WTC11 (cell line): ENCODE data around the gene PKMYT1. TPM values are rescaled to one million over a fixed set of nuclear protein-coding genes. Genes with fewer than 3 reads are reported as not detected.
"Not testable (repeated sequence)": the region's sequence is repeated elsewhere in the genome, so short reads cannot be mapped to it uniquely, and the experiment has no call there.

Experiments used
- ATAC-seq: fragments of 200-7000 bp; cut with Tn5 transposase; 2 replicates; pipeline ENCODE4 v1.10.0; 2021; ENCODE audit warnings: mild to moderate bottlenecking, moderate library complexity
- CTCF ChIA-PET: fragments of 300-600 bp; sonication (Branson Sonifier 250); formaldehyde crosslinking; loops from one replicate; lab custom pipeline; 2021; ENCODE audit warnings: antibody characterized with exemption; lab: Charles Lee
- POLR2A ChIA-PET: fragments of 350-600 bp; sonication (Branson Sonifier 250); formaldehyde crosslinking; loops from one replicate; lab custom pipeline; 2021; ENCODE audit warnings: antibody characterized with exemption; lab: Charles Lee
- DNase-seq: peaks from one replicate; pipeline ENCODE4 v3.0.0; 2021; ENCODE audit warnings: low spot score
- H3K27ac Mint-ChIP-seq: 2 replicates; pipeline ENCODE4 v1.8.0; 2021; ENCODE audit warnings: mixed read lengths
- H3K27me3 Mint-ChIP-seq: 2 replicates; pipeline ENCODE4 v1.8.0; 2021; ENCODE audit warnings: low read depth, mild to moderate bottlenecking, moderate library complexity, mixed read lengths
- H3K36me3 Mint-ChIP-seq: 2 replicates; pipeline ENCODE4 v1.8.0; 2021; ENCODE audit warnings: mixed read lengths
- H3K4me1 Mint-ChIP-seq: 2 replicates; pipeline ENCODE4 v1.8.0; 2022; ENCODE audit warnings: mixed read lengths
- H3K4me3 Mint-ChIP-seq: 2 replicates; pipeline ENCODE4 v1.8.0; 2021; ENCODE audit warnings: mild to moderate bottlenecking, moderate library complexity, mixed read lengths
- H3K9me3 Mint-ChIP-seq: 2 replicates; pipeline ENCODE4 v1.8.0; 2021; ENCODE audit warnings: mixed read lengths
- AFF4 ChIP-seq: sonication (generic); formaldehyde crosslinking; IDR thresholded peaks from 2 replicates; pipeline ENCODE4 v1.8.1; 2023; ENCODE audit warnings: mild to moderate bottlenecking, missing genetic modification reagents, borderline replicate concordance
- ATF1 ChIP-seq: sonication (generic); formaldehyde crosslinking; IDR thresholded peaks from 2 replicates; pipeline ENCODE4 v1.8.1; 2023; ENCODE audit warnings: mild to moderate bottlenecking, moderate library complexity, missing genetic modification reagents
- ATF2 ChIP-seq: sonication (generic); formaldehyde crosslinking; IDR thresholded peaks from 2 replicates; pipeline ENCODE4 v1.8.1; 2022; ENCODE audit warnings: low read depth, missing genetic modification reagents, borderline replicate concordance
- E2F4 ChIP-seq: sonication (generic); formaldehyde crosslinking; IDR thresholded peaks from 2 replicates; pipeline ENCODE4 v1.8.1; 2022; ENCODE audit warnings: low read depth, mild to moderate bottlenecking, moderate library complexity, missing genetic modification reagents, borderline replicate concordance
- GABPB1 ChIP-seq: sonication (generic); formaldehyde crosslinking; IDR thresholded peaks from 2 replicates; pipeline ENCODE4 v1.8.1; 2023; ENCODE audit warnings: mild to moderate bottlenecking, missing genetic modification reagents
- HMGXB4 ChIP-seq: sonication (generic); formaldehyde crosslinking; IDR thresholded peaks from 2 replicates; pipeline ENCODE4 v1.8.1; 2023; ENCODE audit warnings: mild to moderate bottlenecking, moderate library complexity, missing genetic modification reagents
- IRF2 ChIP-seq: sonication (generic); formaldehyde crosslinking; IDR thresholded peaks from 2 replicates; pipeline ENCODE4 v1.8.0; 2022; ENCODE audit warnings: low read depth, missing genetic modification reagents, borderline replicate concordance
- MYBL2 ChIP-seq: sonication (generic); formaldehyde crosslinking; IDR thresholded peaks from 2 replicates; pipeline ENCODE4 v1.8.1; 2023; ENCODE audit warnings: mild to moderate bottlenecking, moderate library complexity, missing genetic modification reagents
- PREB ChIP-seq: sonication (generic); formaldehyde crosslinking; IDR thresholded peaks from 2 replicates; pipeline ENCODE4 v1.8.1; 2022; ENCODE audit warnings: mild to moderate bottlenecking, missing genetic modification reagents, moderate library complexity, borderline replicate concordance
- RELA ChIP-seq: sonication (generic); formaldehyde crosslinking; IDR thresholded peaks from 2 replicates; pipeline ENCODE4 v1.8.1; 2022; ENCODE audit warnings: missing genetic modification reagents, mild to moderate bottlenecking, borderline replicate concordance
- SOX15 ChIP-seq: fragments of 250-450 bp; sonication (Bioruptor Pico); IDR thresholded peaks from 2 replicates; pipeline ENCODE4 v1.9.0; 2021; ENCODE audit warnings: mild to moderate bottlenecking
- TEAD1 ChIP-seq: sonication (generic); formaldehyde crosslinking; IDR thresholded peaks from 2 replicates; pipeline ENCODE4 v1.8.0; 2022; ENCODE audit warnings: mild to moderate bottlenecking, missing genetic modification reagents
- ZNF121 ChIP-seq: sonication (generic); formaldehyde crosslinking; IDR thresholded peaks from 2 replicates; pipeline ENCODE4 v1.8.0; 2023; ENCODE audit warnings: missing genetic modification reagents
- ZNF232 ChIP-seq: sonication (generic); formaldehyde crosslinking; IDR thresholded peaks from 2 replicates; pipeline ENCODE4 v1.8.0; 2022; ENCODE audit warnings: mild to moderate bottlenecking, missing genetic modification reagents
- total RNA-seq: library from RNA; stranded (reverse); gene quantifications from 3 replicates; pipeline ENCODE4 v1.2.3, GENCODE V29; 2021
- TF ChIP-seq, protein P1 (sequence below): sonication (generic); formaldehyde crosslinking; IDR thresholded peaks from 2 replicates; pipeline ENCODE4 v1.8.0; 2022; ENCODE audit warnings: missing genetic modification reagents

PKMYT1 gene
- total RNA-seq, 1 experiment from 2014 or later, result 120 TPM

DNA sequence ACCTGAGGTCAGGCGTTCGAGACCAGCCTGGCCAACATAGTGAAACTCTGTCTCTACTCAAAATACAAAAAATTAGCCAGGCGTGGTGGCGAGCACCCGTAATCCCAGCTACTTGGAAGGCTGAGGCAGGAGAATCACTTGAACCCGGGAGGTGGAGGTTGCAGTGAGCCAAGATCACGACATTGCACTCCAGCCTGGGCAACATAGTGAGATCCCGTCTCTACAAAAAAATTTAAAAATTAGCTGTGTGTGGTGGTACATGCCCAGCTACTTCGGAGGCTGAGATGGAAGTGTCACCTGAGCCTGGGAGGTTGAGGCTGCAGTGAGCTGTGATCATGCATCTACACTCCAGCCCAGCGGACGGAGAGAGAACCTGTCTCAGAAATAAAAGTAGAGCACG is 36.5 kb downstream of the PKMYT1 start:
- H3K27ac Mint-ChIP-seq, DNase-seq, H3K27me3 Mint-ChIP-seq, H3K9me3 Mint-ChIP-seq, H3K4me1 Mint-ChIP-seq, ATAC-seq, CTCF ChIA-PET, H3K4me3 Mint-ChIP-seq: not testable (repeated sequence)
- peak; percentile 35; the same call in 1 of the 2 replicates for TF ChIP-seq ZNF121
- POLR2A ChIA-PET, result interaction anchor here (0.6 kb wide), 1 partner anchor 1015 kb away, joined by 5 read pairs; no protein-coding TSS in a partner anchor
- peaks cover 23% of the 10 kb centered on the region for H3K36me3 Mint-ChIP-seq

DNA sequence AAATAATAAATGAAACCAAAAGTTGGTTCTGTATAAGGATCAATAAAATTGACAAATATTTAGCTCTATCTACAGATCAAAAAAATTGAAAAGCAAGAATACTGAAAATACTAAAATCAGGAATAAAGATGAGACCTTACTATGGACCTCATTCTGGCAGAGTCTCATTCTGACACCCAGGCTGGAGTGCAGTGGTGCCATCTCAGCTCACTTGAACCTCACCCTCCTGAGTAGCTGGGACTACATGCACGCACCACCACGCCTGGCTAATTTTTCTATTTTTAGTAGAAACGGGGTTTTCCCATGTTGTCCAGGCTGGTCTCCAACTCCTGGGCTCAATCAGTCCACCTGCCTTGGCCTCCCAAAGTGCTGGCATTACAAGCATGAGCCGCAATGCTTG is 38.2 kb downstream of the PKMYT1 start:
- peaks cover 22% of the 10 kb centered on the region for H3K36me3 Mint-ChIP-seq
- H3K27me3 Mint-ChIP-seq, result no peaks in the 10 kb centered on the region
- CTCF ChIA-PET, result interaction anchor here (1.5 kb wide), 1 partner anchor 15 kb away, joined by 4 read pairs; no protein-coding TSS in a partner anchor
- H3K27ac Mint-ChIP-seq, result no peak overlapping the region
- POLR2A ChIA-PET, result interaction anchor here (0.7 kb wide), 1 partner anchor 20 kb away, joined by 5 read pairs; no protein-coding TSS in a partner anchor
- DNase-seq (no peak), ATAC-seq (no peak)
- H3K9me3 Mint-ChIP-seq, result peaks cover 7% of the 10 kb centered on the region
- H3K4me3 Mint-ChIP-seq, result no peak overlapping the region
- TF ChIP-seq HMGXB4 (CRISPR knock-in tag) (no peak), ATF2 (no peak), AFF4 (CRISPR knock-in tag) (no peak), E2F4 (no peak), SOX15 (CRISPR knock-in tag) (no peak)
- H3K4me1 Mint-ChIP-seq, result no peaks in the 10 kb centered on the region

DNA sequence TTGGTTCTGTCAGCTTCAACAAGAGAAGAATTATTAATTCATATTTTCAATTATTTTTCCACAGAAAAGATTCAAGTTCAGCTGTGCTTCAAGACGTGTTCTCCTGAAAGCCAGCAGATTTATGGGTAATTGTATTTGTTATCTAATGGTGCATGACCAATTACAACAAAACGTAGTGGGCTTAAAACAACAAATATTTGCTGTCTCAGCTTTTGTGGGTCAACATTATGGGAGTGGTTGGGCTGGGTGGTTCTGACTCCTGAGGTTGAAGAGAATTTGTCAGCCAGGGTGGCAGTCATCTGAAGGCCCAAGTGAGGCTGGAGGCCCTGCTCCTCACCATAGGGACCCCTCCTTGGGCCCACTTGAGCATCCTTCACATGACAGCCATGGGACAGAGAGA is 40.3 kb downstream of the PKMYT1 start:
- TF ChIP-seq, protein P1, sequence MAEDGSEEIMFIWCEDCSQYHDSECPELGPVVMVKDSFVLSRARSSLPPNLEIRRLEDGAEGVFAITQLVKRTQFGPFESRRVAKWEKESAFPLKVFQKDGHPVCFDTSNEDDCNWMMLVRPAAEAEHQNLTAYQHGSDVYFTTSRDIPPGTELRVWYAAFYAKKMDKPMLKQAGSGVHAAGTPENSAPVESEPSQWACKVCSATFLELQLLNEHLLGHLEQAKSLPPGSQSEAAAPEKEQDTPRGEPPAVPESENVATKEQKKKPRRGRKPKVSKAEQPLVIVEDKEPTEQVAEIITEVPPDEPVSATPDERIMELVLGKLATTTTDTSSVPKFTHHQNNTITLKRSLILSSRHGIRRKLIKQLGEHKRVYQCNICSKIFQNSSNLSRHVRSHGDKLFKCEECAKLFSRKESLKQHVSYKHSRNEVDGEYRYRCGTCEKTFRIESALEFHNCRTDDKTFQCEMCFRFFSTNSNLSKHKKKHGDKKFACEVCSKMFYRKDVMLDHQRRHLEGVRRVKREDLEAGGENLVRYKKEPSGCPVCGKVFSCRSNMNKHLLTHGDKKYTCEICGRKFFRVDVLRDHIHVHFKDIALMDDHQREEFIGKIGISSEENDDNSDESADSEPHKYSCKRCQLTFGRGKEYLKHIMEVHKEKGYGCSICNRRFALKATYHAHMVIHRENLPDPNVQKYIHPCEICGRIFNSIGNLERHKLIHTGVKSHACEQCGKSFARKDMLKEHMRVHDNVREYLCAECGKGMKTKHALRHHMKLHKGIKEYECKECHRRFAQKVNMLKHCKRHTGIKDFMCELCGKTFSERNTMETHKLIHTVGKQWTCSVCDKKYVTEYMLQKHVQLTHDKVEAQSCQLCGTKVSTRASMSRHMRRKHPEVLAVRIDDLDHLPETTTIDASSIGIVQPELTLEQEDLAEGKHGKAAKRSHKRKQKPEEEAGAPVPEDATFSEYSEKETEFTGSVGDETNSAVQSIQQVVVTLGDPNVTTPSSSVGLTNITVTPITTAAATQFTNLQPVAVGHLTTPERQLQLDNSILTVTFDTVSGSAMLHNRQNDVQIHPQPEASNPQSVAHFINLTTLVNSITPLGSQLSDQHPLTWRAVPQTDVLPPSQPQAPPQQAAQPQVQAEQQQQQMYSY, result no peak
- no peak for TF ChIP-seq TEAD1 (CRISPR knock-in tag)
- TF ChIP-seq ZNF232, result no peak
- no peak for TF ChIP-seq MYBL2
- TF ChIP-seq RELA, result no peak
- TF ChIP-seq PREB, result no peak
- TF ChIP-seq IRF2 (CRISPR knock-in tag), result no peak
- no peak for TF ChIP-seq ATF1 (CRISPR knock-in tag)
- TF ChIP-seq GABPB1 (CRISPR knock-in tag), result no peak
- no peaks in the 10 kb centered on the region for H3K9me3 Mint-ChIP-seq
- H3K36me3 Mint-ChIP-seq, result peaks cover 16% of the 10 kb centered on the region
- ChIA-PET POLR2A (no interaction called here), CTCF (interaction anchor here (0.6 to 2.2 kb wide), 3 partner anchors 13 to 142 kb away, joined by 3 to 9 read pairs (median 3); no protein-coding TSS in a partner anchor)
- ATAC-seq (no peak), DNase-seq (no peak)
- H3K27me3 Mint-ChIP-seq, result no peaks in the 10 kb centered on the region
- H3K27ac Mint-ChIP-seq, result no peak overlapping the region
- no peak overlapping the region for H3K4me3 Mint-ChIP-seq
- H3K4me1 Mint-ChIP-seq, result no peaks in the 10 kb centered on the region
